ENCODE results near the gene PRAF2.

Gene PRAF2

DNA sequence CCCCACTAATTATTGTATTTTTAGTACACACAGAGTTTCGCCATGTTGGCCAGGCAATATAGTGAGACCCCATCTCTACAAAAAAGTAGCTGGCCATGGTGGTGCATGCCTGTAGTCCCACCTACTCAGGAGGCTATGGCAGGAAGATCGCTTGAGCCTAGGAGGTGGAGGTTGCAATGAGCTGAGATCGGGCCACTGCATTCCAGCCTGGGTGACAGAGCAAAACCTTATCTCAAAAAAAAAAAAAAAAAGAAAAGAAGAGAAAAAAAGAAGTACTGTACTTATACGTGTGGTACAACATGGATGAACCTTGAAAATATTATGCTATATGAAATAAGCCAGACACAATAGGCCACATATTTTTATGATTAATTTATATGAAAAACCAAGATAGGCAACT lies 15.8 kb upstream of the PRAF2 start:
- Histone ChIP-seq H3K27ac (no peak overlapping the region), H4K20me1 (ENCODE audit: insufficient read depth) (no peaks in the 10 kb centered on the region), H3K79me2 (ENCODE audit: insufficient read depth, low read depth) (no peaks in the 10 kb centered on the region), H3K4me2 (no peak overlapping the region), H3K9ac (no peak overlapping the region), H3K27me3 (ENCODE audit: insufficient read depth, low read depth) (no peaks in the 10 kb centered on the region), H3K4me1 (ENCODE audit: low read depth, poor library complexity, severe bottlenecking) (no peaks in the 10 kb centered on the region), H3K36me3 (ENCODE audit: insufficient read depth) (no peaks in the 10 kb centered on the region), H2AFZ (ENCODE audit: low read depth) (no peak overlapping the region), H3K4me3 (IDR thresholded peaks at IDR 0.05; ENCODE audit: insufficient read depth, low read depth, low read length) (no peak overlapping the region)
- TF ChIP-seq, protein P1, sequence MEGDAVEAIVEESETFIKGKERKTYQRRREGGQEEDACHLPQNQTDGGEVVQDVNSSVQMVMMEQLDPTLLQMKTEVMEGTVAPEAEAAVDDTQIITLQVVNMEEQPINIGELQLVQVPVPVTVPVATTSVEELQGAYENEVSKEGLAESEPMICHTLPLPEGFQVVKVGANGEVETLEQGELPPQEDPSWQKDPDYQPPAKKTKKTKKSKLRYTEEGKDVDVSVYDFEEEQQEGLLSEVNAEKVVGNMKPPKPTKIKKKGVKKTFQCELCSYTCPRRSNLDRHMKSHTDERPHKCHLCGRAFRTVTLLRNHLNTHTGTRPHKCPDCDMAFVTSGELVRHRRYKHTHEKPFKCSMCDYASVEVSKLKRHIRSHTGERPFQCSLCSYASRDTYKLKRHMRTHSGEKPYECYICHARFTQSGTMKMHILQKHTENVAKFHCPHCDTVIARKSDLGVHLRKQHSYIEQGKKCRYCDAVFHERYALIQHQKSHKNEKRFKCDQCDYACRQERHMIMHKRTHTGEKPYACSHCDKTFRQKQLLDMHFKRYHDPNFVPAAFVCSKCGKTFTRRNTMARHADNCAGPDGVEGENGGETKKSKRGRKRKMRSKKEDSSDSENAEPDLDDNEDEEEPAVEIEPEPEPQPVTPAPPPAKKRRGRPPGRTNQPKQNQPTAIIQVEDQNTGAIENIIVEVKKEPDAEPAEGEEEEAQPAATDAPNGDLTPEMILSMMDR (conservative IDR thresholded peaks at IDR 0.05; ENCODE audit: low read depth, low read length) = no peak

DNA sequence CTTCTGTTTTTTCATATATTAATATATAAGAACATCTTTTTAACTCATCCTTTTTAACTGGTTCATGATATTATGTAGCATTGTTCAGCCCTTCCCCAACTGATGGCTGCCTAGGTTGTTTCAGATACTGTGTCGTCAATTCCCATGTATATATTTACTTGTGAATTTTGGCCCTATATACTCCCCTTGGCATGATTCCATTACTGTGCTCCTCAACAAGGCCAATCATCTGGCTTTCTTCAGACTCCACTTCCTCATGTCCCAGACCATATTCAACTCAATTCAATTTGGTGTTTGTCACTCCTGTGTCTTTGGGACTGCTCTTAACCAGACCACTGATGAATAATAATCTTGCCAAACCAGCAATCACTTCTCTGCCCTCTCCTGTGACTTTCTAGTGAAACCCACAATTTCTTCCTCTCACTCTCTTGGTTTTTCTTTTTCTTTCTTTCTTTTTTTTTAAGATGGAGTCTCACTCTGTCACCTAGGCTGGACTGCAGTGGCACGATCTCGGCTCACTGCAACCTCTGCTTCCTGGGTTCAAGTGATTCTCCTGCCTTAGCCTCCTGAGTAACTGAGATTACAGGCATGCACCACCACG lies 8.6 kb upstream of the PRAF2 start:
- Histone ChIP-seq H3K9ac (no peak overlapping the region), H3K79me2 (ENCODE audit: insufficient read depth, low read depth) (no peaks in the 10 kb centered on the region), H3K4me1 (ENCODE audit: low read depth, poor library complexity, severe bottlenecking) (no peaks in the 10 kb centered on the region), H3K27me3 (ENCODE audit: insufficient read depth, low read depth) (no peaks in the 10 kb centered on the region), H3K36me3 (ENCODE audit: insufficient read depth) (no peaks in the 10 kb centered on the region), H3K27ac (no peak overlapping the region), H4K20me1 (ENCODE audit: insufficient read depth) (no peaks in the 10 kb centered on the region), H2AFZ (ENCODE audit: low read depth) (no peak overlapping the region), H3K4me3 (IDR thresholded peaks at IDR 0.05; ENCODE audit: insufficient read depth, low read depth, low read length) (no peak overlapping the region), H3K4me2 (no peak overlapping the region)
- TF ChIP-seq, protein P1 (conservative IDR thresholded peaks at IDR 0.05; ENCODE audit: low read depth, low read length) = no peak

DNA sequence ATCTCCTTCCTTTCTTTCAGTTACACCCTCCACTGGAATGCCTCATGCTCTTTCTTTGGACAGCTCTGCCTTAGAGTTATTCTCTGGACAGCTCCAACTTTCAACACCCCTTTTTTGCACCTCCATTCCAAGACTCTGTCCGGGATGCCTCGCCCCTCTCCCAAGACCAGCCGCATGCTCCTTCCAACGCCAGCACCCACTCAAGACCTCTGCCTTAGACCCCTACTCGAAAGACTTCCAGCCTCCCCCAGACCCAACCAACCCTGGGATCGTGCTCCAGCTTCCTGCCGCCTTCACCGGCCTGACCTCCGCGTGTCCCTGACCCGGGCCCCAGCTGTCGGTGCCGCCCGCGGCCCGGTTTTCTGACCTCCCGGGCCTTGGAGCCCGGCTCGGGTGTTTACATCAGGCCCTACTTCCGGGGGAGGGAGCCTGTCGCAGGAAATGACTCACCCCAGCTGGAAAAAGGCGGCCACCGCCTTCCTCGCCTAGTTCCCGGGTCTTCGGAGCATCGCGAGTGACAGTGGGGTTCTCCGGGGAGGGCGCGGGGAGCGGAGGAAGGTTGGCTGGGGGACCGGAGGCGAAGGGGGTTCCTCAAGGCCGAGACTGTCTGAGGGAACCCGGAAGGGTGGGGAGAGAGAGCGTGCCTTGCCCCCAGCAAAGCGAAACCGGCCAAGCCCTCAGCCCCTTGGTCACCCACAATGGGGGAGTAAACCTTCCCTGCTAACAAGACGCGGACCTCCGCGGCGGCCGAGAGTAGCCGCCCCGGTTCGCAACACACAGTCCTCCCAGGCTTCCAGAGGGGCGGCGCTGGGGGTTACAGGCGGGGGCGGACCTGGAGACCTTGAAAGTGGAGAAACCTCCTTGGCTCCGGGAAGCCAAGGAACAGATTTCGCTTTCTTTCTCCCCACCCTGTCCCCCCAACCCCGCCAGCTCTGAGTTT lies 6.0 kb upstream of the PRAF2 start, which contains the start of gene WDR45:
Gene WDR45, minus strand, starts transcription at position 399 of the 940 bp plus-strand sequence. CDS start 1,792 bp downstream, outside the sequence.
- Histone ChIP-seq H3K4me2 (peak within 1 kb of the TSS; percentile 76), H4K20me1 (ENCODE audit: insufficient read depth) (no peaks in the 10 kb centered on the region), H3K9ac (peak within 1 kb of the TSS; percentile 66; the same call in 1 of the 2 replicates), H3K27me3 (ENCODE audit: insufficient read depth, low read depth) (no peaks in the 10 kb centered on the region), H2AFZ (ENCODE audit: low read depth) (peak within 1 kb of the TSS; percentile 87), H3K36me3 (ENCODE audit: insufficient read depth) (no peaks in the 10 kb centered on the region), H3K27ac (peak within 1 kb of the TSS; percentile 56), H3K79me2 (ENCODE audit: insufficient read depth, low read depth) (no peaks in the 10 kb centered on the region), H3K4me3 (IDR thresholded peaks at IDR 0.05; ENCODE audit: insufficient read depth, low read depth, low read length) (no peak within 1 kb of the TSS), H3K4me1 (ENCODE audit: low read depth, poor library complexity, severe bottlenecking) (no peaks in the 10 kb centered on the region)
- TF ChIP-seq, protein P1 (conservative IDR thresholded peaks at IDR 0.05; ENCODE audit: low read depth, low read length) = no peak

DNA sequence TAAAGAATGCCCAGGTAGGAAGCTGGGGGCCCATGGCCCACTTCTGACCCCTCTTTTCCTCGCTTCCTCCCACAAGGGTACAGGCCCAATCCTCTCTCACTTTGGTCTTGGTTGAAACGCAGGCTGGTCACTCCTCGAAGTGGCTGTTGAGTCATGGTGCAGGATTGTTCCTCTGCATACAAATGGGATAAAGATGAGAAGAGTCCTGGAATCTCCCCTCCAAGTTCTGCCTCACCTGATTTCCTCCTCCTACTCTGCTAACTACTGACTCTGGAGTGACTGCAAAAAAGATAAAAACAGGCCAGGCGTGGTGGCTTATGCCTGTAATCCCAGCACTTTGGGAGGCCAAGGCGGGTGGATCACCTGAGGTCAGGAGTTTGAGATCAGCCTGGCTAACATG lies 4.1 kb upstream of the PRAF2 start:
- Histone ChIP-seq H3K79me2 (ENCODE audit: insufficient read depth, low read depth) (no peaks in the 10 kb centered on the region), H3K9ac (no peak overlapping the region), H3K4me2 (no peak overlapping the region), H3K27me3 (ENCODE audit: insufficient read depth, low read depth) (no peaks in the 10 kb centered on the region), H2AFZ (ENCODE audit: low read depth) (no peak overlapping the region), H4K20me1 (ENCODE audit: insufficient read depth) (no peaks in the 10 kb centered on the region), H3K4me1 (ENCODE audit: low read depth, poor library complexity, severe bottlenecking) (no peaks in the 10 kb centered on the region), H3K36me3 (ENCODE audit: insufficient read depth) (no peaks in the 10 kb centered on the region), H3K27ac (no peak overlapping the region), H3K4me3 (IDR thresholded peaks at IDR 0.05; ENCODE audit: insufficient read depth, low read depth, low read length) (no peak overlapping the region)
- TF ChIP-seq, protein P1 (conservative IDR thresholded peaks at IDR 0.05; ENCODE audit: low read depth, low read length) = no peak
